Measurements from ENCODE around the gene ACTR1A. TPM values are rescaled to one million over a fixed set of nuclear protein-coding genes. Genes with fewer than 3 reads are reported as not detected.
A peak's percentile ranks its signal among the peaks of the same experiment; 100 is the strongest.

Gene ACTR1A
- total RNA-seq, 1 experiment from 2014 or later: 147 TPM

- intact Hi-C loops (cut with micrococcal nuclease; ENCODE audit: unreplicated experiment) (no loop called here), in situ Hi-C loops (cut with HindIII; ENCODE audit: low pct_unique_long_range_greater_than_20kb, low sequenced_read_pairs) (no loop called here)
- no TSS peak for BruUV-seq (replicated peaks)
- ATAC-seq (no peak), DNase-seq (ENCODE audit: low read depth, low spot score) (no peak)
- no peak overlapping the region for H3K27ac ChIP-seq (ENCODE audit: low read length)
- POLR2A ChIA-PET: no interaction called here
- no peak overlapping the region for H3K4me3 ChIP-seq (ENCODE audit: low read depth in 2 of 2, low read length in 2 of 2)
- H3K4me1 ChIP-seq (ENCODE audit: control insufficient read depth, insufficient read depth, low read length): 0 out of 2 replicates have a peak, but pooled peaks cover 5% of the 10 kb centered on the region
- CTCF ChIA-PET: no interaction called here
- no peaks in the 10 kb centered on the region; the same call in 1 of the 2 replicates for H3K36me3 ChIP-seq (ENCODE audit: control insufficient read depth, insufficient read depth, low read length)
- no peaks in the 10 kb centered on the region for H3K27me3 ChIP-seq (ENCODE audit: control insufficient read depth, insufficient read depth, low read length)
- no peaks in the 10 kb centered on the region for H3K9me3 ChIP-seq (ENCODE audit: control insufficient read depth, insufficient read depth, low read depth, low read length)
- TF ChIP-seq, protein P1, sequence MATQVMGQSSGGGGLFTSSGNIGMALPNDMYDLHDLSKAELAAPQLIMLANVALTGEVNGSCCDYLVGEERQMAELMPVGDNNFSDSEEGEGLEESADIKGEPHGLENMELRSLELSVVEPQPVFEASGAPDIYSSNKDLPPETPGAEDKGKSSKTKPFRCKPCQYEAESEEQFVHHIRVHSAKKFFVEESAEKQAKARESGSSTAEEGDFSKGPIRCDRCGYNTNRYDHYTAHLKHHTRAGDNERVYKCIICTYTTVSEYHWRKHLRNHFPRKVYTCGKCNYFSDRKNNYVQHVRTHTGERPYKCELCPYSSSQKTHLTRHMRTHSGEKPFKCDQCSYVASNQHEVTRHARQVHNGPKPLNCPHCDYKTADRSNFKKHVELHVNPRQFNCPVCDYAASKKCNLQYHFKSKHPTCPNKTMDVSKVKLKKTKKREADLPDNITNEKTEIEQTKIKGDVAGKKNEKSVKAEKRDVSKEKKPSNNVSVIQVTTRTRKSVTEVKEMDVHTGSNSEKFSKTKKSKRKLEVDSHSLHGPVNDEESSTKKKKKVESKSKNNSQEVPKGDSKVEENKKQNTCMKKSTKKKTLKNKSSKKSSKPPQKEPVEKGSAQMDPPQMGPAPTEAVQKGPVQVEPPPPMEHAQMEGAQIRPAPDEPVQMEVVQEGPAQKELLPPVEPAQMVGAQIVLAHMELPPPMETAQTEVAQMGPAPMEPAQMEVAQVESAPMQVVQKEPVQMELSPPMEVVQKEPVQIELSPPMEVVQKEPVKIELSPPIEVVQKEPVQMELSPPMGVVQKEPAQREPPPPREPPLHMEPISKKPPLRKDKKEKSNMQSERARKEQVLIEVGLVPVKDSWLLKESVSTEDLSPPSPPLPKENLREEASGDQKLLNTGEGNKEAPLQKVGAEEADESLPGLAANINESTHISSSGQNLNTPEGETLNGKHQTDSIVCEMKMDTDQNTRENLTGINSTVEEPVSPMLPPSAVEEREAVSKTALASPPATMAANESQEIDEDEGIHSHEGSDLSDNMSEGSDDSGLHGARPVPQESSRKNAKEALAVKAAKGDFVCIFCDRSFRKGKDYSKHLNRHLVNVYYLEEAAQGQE (IDR thresholded peaks at IDR 0.05; ENCODE audit: insufficient read depth in 1 of 2, low read depth in 2 of 2, low read length in 1 of 2): no peak
- TF ChIP-seq CTCF (IDR thresholded peaks at IDR 0.05) (no peak), POLR2AphosphoS5 (IDR thresholded peaks at IDR 0.05; ENCODE audit: low read depth, low read length) (no peak), TCF7L2 (IDR thresholded peaks at IDR 0.05; ENCODE audit: low read depth, low read length) (no peak), SIN3A (IDR thresholded peaks at IDR 0.05; ENCODE audit: borderline replicate concordance, insufficient read depth, low read depth, low read length) (no peak)
Measured at GRCh38 chr10:102429468-102429867, 73.0 kb downstream of the ACTR1A start.

Small RNA genes within 50 kb of the gene (microRNA-seq; reads per million reads assigned to microRNA genes)
- 327 reads per million, percentile 69 among the genes with 10 or more reads in this experiment for gene MIR146B (ENCODE audit: unreplicated experiment)

Other genes with a start within 250 kb of the ACTR1A start
- 105 TPM for gene NFKB2, start 107.0 kb downstream of the ACTR1A start, total RNA-seq (2021; ENCODE audit: unreplicated experiment)
- 2.4 TPM for gene PSD, start 83.9 kb downstream of the ACTR1A start, total RNA-seq (2021; ENCODE audit: unreplicated experiment)
- 7.9 TPM for gene FBXL15, start 81.9 kb downstream of the ACTR1A start, total RNA-seq (2021; ENCODE audit: unreplicated experiment)
- gene CUEDC2, start 70.1 kb downstream of the ACTR1A start, total RNA-seq (2021; ENCODE audit: unreplicated experiment): 79.3 TPM
- gene C10orf95, start 51.2 kb downstream of the ACTR1A start, total RNA-seq (2021; ENCODE audit: unreplicated experiment): 0.21 TPM
- gene SUFU, start 1.3 kb upstream of the ACTR1A start, total RNA-seq (2021; ENCODE audit: unreplicated experiment): 9.5 TPM
- 54.4 TPM for gene TRIM8, start 141.8 kb upstream of the ACTR1A start, total RNA-seq (2021; ENCODE audit: unreplicated experiment)
- gene ARL3, start 211.7 kb upstream of the ACTR1A start, total RNA-seq (2021; ENCODE audit: unreplicated experiment): 20.7 TPM
- gene SFXN2, start 211.9 kb upstream of the ACTR1A start, total RNA-seq (2021; ENCODE audit: unreplicated experiment): 11.6 TPM
- gene WBP1L, start 241.2 kb upstream of the ACTR1A start, total RNA-seq (2021; ENCODE audit: unreplicated experiment): 91.3 TPM

All from Panc1 (cell line).